ENCODE results near the gene SIAH2. TPM values are rescaled to one million over a fixed set of nuclear protein-coding genes. Genes with fewer than 3 reads are reported as not detected.

SIAH2 gene
- total RNA-seq, 2 donors from 2014 or later: 17.1 to 30.3 TPM

GRCh38 chr3:150699068-150699639, 63.8 kb downstream of the SIAH2 start:
- 33 to 34% methylated on average over 2 of the region's 2 CpGs for WGBS, 2 donors
- TF ChIP-seq CTCF (IDR thresholded peaks at IDR 0.05): no peak
- TF ChIP-seq POLR2A (IDR thresholded peaks at IDR 0.05): no peak

GRCh38 chr3:150697646-150698045, 65.3 kb downstream of the SIAH2 start:
- no peak overlapping the region for H3K4me3 ChIP-seq
- intact Hi-C loops (cut with DNase I): no loop called here
- no peaks in the 10 kb centered on the region for H3K36me3 ChIP-seq (replicated peaks in 1 of 2; ENCODE audit: insufficient read depth in 1 of 2, low read depth in 2 of 2)
- no peak overlapping the region for H3K27ac ChIP-seq
- DNase-seq (no peak), ATAC-seq (no peak)
- H3K4me1 ChIP-seq: no peaks in the 10 kb centered on the region
- no peak for TF ChIP-seq CTCF (IDR thresholded peaks at IDR 0.05)
- TF ChIP-seq POLR2A (IDR thresholded peaks at IDR 0.05): no peak
- H3K9me3 ChIP-seq: no peaks in the 10 kb centered on the region
- H3K27me3 ChIP-seq: no peaks in the 10 kb centered on the region

More at GRCh38 chr3:150699068-150699639, 63.8 kb downstream of the SIAH2 start:
- DNase-seq (no peak), ATAC-seq (no peak)
- no peaks in the 10 kb centered on the region for H3K27me3 ChIP-seq
- no peaks in the 10 kb centered on the region for H3K36me3 ChIP-seq (replicated peaks in 1 of 2; ENCODE audit: insufficient read depth in 1 of 2, low read depth in 2 of 2)
- H3K9me3 ChIP-seq: no peaks in the 10 kb centered on the region
- intact Hi-C loops (cut with DNase I): no loop called here
- H3K4me1 ChIP-seq: peaks cover 5% of the 10 kb centered on the region
- H3K4me3 ChIP-seq: no peak overlapping the region
- H3K27ac ChIP-seq: no peak overlapping the region

- WGBS, 2 donors: 83 to 87% methylated on average over 2 of the region's 2 CpGs
- Histone ChIP-seq H3K27ac (no peak overlapping the region), H3K27me3 (no peaks in the 10 kb centered on the region), H3K36me3 (replicated peaks in 1 of 2; ENCODE audit: insufficient read depth in 1 of 2, low read depth in 2 of 2) (no peaks in the 10 kb centered on the region), H3K4me1 (no peaks in the 10 kb centered on the region), H3K4me3 (no peak overlapping the region), H3K9me3 (no peaks in the 10 kb centered on the region)
- ATAC-seq (no peak), DNase-seq (no peak)
- intact Hi-C loops (cut with DNase I): no loop called here
- TF ChIP-seq POLR2A (IDR thresholded peaks at IDR 0.05) (no peak), CTCF (IDR thresholded peaks at IDR 0.05) (no peak)
Measured at GRCh38 chr3:150691414-150692040, 71.4 kb downstream of the SIAH2 start.

Other genes with a start within 250 kb of the SIAH2 start
- gene SERP1, start 216.7 kb downstream of the SIAH2 start, total RNA-seq: 1,000 to 10,000 TPM in 1 of 2 donors, 100 to 1,000 TPM in 1; 277 to 1,534 TPM
- 100 to 1,000 TPM in 1 of 2 donors, 10 to 100 TPM in 1; 58.7 to 126 TPM for gene EIF2A, start 216.4 kb downstream of the SIAH2 start, total RNA-seq
- 10 to 100 TPM; 20.2 to 21.4 TPM for gene SELENOT, start 159.8 kb downstream of the SIAH2 start, total RNA-seq
- under 1 TPM in 1 of 2 donors, not detected in 1; 0.26 TPM for gene ERICH6, start 59.2 kb downstream of the SIAH2 start, total RNA-seq
- gene MINDY4B, start 142.3 kb upstream of the SIAH2 start, total RNA-seq: not detected
- gene CLRN1, start 209.6 kb upstream of the SIAH2 start, total RNA-seq: not detected